CD1c-positive myeloid dendritic cell (primary cell): ENCODE measurements around the gene ADGRL1.

Experiments used
- DNase-seq: peaks from one replicate; pipeline ENCODE4 v3.0.0-alpha.2; 2016; ENCODE audit errors: extremely low spot score

Gene ADGRL1

GRCh38 chr19:14139944-14140343 is 66.0 kb downstream of the ADGRL1 start:
- peak; percentile 62 for DNase-seq

GRCh38 chr19:14138576-14139265 is 67.2 kb downstream of the ADGRL1 start:
- DNase-seq, result no peak

- DNase-seq, result peak; percentile 99
Measured at GRCh38 chr19:14136509-14137281, 69.3 kb downstream of the ADGRL1 start, which contains the start of gene ASF1B. ASF1B (minus strand) TSS chr19:14136589; CDS start chr19:14136456, 133 bp downstream.

- DNase-seq, result no peak
Measured at GRCh38 chr19:14135985-14136508, 69.9 kb downstream of the ADGRL1 start.

GRCh38 chr19:14135355-14135754 is 70.6 kb downstream of the ADGRL1 start:
- DNase-seq, result no peak

GRCh38 chr19:14127929-14128509 is 78.0 kb downstream of the ADGRL1 start:
- DNase-seq, result peak; percentile 77

GRCh38 chr19:14127176-14127575 is 78.8 kb downstream of the ADGRL1 start:
- DNase-seq, result peak; percentile 63

- DNase-seq, result no peak
Measured at GRCh38 chr19:14122924-14123323, 83.0 kb downstream of the ADGRL1 start.

GRCh38 chr19:14120497-14120780 is 85.5 kb downstream of the ADGRL1 start:
- no peak for DNase-seq

- no peak for DNase-seq
Measured at GRCh38 chr19:14119644-14120496, 86.1 kb downstream of the ADGRL1 start.

GRCh38 chr19:14119146-14119545 is 86.8 kb downstream of the ADGRL1 start:
- DNase-seq, result no peak

GRCh38 chr19:14118165-14119051 is 87.6 kb downstream of the ADGRL1 start:
- DNase-seq, result peak; percentile 94

- DNase-seq, result peak; percentile 99
Measured at GRCh38 chr19:14117668-14118164, 88.3 kb downstream of the ADGRL1 start, which contains the start of gene PRKACA. PRKACA (minus strand) TSS chr19:14117762; CDS start chr19:14117547, 215 bp downstream.

- DNase-seq, result no peak
Measured at GRCh38 chr19:14116918-14117578, 88.9 kb downstream of the ADGRL1 start.

- no peak for DNase-seq
Measured at GRCh38 chr19:14116525-14116917, 89.4 kb downstream of the ADGRL1 start.

GRCh38 chr19:14115756-14116155 is 90.2 kb downstream of the ADGRL1 start:
- no peak for DNase-seq

GRCh38 chr19:14114854-14115253 is 91.1 kb downstream of the ADGRL1 start:
- peak; percentile 86 for DNase-seq

GRCh38 chr19:14114439-14114838 is 91.5 kb downstream of the ADGRL1 start:
- DNase-seq, result no peak

- no peak for DNase-seq
Measured at GRCh38 chr19:14113762-14114414, 92.1 kb downstream of the ADGRL1 start.
